Testis (tissue), 3 donors: Measurements from ENCODE around the gene SHB. TPM values are rescaled to one million over a fixed set of nuclear protein-coding genes. Genes with fewer than 3 reads are reported as not detected.

Experiments
- DNase-seq: peaks from one replicate; pipeline ENCODE4 v3.0.0-alpha.2; 2019
- H3K27ac ChIP-seq, 2 donors: fragments of 200-600 bp; sonication (generic); one replicate each; pipeline ENCODE4 v1.5.1; 2019
- H3K27me3 ChIP-seq: fragments of 200-600 bp; sonication (generic); one replicate; pipeline ENCODE4 v1.5.1; 2019
- H3K36me3 ChIP-seq: fragments of 200-600 bp; sonication (generic); one replicate; pipeline ENCODE4 v1.5.1; 2017; ENCODE audit warnings: low read depth; ENCODE audit errors: missing control alignments
- H3K4me1 ChIP-seq: fragments of 200-600 bp; sonication (generic); one replicate; pipeline ENCODE4 v1.5.1; 2019
- H3K4me3 ChIP-seq, 2 donors: fragments of 200-600 bp; sonication (generic); one replicate each; pipeline ENCODE4 v1.5.1; 2017 to 2019
- H3K9me3 ChIP-seq: fragments of 200-600 bp; sonication (generic); one replicate; pipeline ENCODE4 v1.5.1; 2017
- POLR2A ChIP-seq: fragments of 450-650 bp; IDR thresholded peaks from one replicate; pipeline ENCODE4 v1.6.1; 2017; ENCODE audit warnings: antibody characterized with exemption, mild to moderate bottlenecking, moderate library complexity
- WGBS, 2 donors: methylation state at CpG; one replicate each; pipeline ENCODE4 v1.1.5; 2018; 5-methylcytosine and 5-hydroxymethylcytosine counted together
- intact Hi-C: fragments of 100-400 bp; cut with DNase I; formaldehyde crosslinking; loops from one replicate; pipeline ENCODE4 v1.15.1; 2023; ENCODE audit warnings: low total_unique reads
- polyA plus RNA-seq: library from polyadenylated mRNA; stranded (reverse); fragments of 350-450 nt; fragmentation: Illumina TruSeq; extraction: RNeasy Lipid Tissue Mini Kit (QIAGEN cat#74804); gene quantifications from one replicate; pipeline ENCODE4 v1.2.3, GENCODE V29; 2014; ENCODE audit warnings: low read depth, low replicate concordance; ENCODE audit not compliant: insufficient read depth
- total RNA-seq, 2 donors: library from RNA; depleted of rRNA; stranded (reverse); fragments of >200 nt; gene quantifications; one replicate each; pipeline ENCODE4 v1.2.3, GENCODE V29; 2016
- TF ChIP-seq, protein P1 (sequence below), 3 experiments: fragments of 450-650 bp in 2 of 3; fragments of 200-600 bp in 1 of 3; sonication (generic) in 1 of 3; IDR thresholded peaks; one replicate each; pipeline ENCODE4 v1.5.1; 2016 to 2019; ENCODE audit warnings: antibody characterized with exemption in 3 of 3, mild to moderate bottlenecking in 2 of 3, moderate library complexity in 1 of 3

SHB gene
- total and polyA plus RNA-seq, 3 donors from 2014 or later = 8.6 to 22.3 (median 21.2) TPM

GRCh38 chr9:37987467-37987981 is 81.5 kb downstream of the SHB start:
- no peak for DNase-seq
- Histone ChIP-seq H3K4me3 (no peak overlapping the region), H3K4me1 (no peaks in the 10 kb centered on the region), H3K27me3 (no peaks in the 10 kb centered on the region), H3K27ac (no peak overlapping the region), H3K36me3 (no peaks in the 10 kb centered on the region), H3K9me3 (no peaks in the 10 kb centered on the region)
- 77 to 89% methylated on average over 4 to 7 of the region's 7 CpGs for WGBS, 2 donors
- intact Hi-C loops = no loop called here
- no peak for TF ChIP-seq POLR2A
- TF ChIP-seq, protein P1, sequence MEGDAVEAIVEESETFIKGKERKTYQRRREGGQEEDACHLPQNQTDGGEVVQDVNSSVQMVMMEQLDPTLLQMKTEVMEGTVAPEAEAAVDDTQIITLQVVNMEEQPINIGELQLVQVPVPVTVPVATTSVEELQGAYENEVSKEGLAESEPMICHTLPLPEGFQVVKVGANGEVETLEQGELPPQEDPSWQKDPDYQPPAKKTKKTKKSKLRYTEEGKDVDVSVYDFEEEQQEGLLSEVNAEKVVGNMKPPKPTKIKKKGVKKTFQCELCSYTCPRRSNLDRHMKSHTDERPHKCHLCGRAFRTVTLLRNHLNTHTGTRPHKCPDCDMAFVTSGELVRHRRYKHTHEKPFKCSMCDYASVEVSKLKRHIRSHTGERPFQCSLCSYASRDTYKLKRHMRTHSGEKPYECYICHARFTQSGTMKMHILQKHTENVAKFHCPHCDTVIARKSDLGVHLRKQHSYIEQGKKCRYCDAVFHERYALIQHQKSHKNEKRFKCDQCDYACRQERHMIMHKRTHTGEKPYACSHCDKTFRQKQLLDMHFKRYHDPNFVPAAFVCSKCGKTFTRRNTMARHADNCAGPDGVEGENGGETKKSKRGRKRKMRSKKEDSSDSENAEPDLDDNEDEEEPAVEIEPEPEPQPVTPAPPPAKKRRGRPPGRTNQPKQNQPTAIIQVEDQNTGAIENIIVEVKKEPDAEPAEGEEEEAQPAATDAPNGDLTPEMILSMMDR (IDR thresholded peaks at IDR 0.05) = no peak

GRCh38 chr9:37986771-37987258 is 82.2 kb downstream of the SHB start:
- WGBS, 2 donors = 94 to 99% methylated on average over 6 to 15 of the region's 15 CpGs
- DNase-seq = no peak
- no peak overlapping the region for H3K27ac ChIP-seq
- intact Hi-C loops = no loop called here
- no peaks in the 10 kb centered on the region for H3K27me3 ChIP-seq
- TF ChIP-seq, protein P1 (IDR thresholded peaks at IDR 0.05) = no peak
- TF ChIP-seq POLR2A = no peak
- no peak overlapping the region for H3K4me3 ChIP-seq
- no peaks in the 10 kb centered on the region for H3K9me3 ChIP-seq
- H3K36me3 ChIP-seq = no peaks in the 10 kb centered on the region
- H3K4me1 ChIP-seq = no peaks in the 10 kb centered on the region

DNA sequence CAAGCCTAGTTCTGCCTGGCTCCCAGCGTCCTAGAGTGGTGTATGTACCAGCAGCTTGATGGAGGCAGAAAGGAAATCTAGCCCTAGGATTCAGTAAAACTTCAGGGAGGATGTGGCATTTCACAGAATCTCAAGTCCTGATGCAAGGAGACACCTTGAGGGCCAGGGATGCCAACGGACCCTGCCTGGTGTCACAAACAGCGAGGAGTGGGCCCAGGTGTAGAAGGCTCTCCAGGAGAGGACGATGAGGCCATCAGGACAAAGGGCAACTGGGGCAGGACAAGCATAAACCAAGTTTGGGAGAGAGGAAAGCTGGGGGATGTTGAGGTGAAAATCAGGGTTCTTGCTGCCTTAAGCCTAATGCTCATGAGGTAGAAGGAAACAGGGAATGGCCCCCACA is 83.0 kb downstream of the SHB start:
- H3K36me3 ChIP-seq = no peaks in the 10 kb centered on the region
- DNase-seq = no peak
- no peaks in the 10 kb centered on the region for H3K4me1 ChIP-seq
- no peak overlapping the region for H3K4me3 ChIP-seq
- no peaks in the 10 kb centered on the region for H3K9me3 ChIP-seq
- TF ChIP-seq POLR2A = no peak
- TF ChIP-seq, protein P1 (IDR thresholded peaks at IDR 0.05) = no peak
- H3K27me3 ChIP-seq = no peaks in the 10 kb centered on the region
- 92 to 99% methylated on average over 4 of the region's 4 CpGs for WGBS, 2 donors
- intact Hi-C loops = no loop called here
- H3K27ac ChIP-seq = no peak overlapping the region

DNA sequence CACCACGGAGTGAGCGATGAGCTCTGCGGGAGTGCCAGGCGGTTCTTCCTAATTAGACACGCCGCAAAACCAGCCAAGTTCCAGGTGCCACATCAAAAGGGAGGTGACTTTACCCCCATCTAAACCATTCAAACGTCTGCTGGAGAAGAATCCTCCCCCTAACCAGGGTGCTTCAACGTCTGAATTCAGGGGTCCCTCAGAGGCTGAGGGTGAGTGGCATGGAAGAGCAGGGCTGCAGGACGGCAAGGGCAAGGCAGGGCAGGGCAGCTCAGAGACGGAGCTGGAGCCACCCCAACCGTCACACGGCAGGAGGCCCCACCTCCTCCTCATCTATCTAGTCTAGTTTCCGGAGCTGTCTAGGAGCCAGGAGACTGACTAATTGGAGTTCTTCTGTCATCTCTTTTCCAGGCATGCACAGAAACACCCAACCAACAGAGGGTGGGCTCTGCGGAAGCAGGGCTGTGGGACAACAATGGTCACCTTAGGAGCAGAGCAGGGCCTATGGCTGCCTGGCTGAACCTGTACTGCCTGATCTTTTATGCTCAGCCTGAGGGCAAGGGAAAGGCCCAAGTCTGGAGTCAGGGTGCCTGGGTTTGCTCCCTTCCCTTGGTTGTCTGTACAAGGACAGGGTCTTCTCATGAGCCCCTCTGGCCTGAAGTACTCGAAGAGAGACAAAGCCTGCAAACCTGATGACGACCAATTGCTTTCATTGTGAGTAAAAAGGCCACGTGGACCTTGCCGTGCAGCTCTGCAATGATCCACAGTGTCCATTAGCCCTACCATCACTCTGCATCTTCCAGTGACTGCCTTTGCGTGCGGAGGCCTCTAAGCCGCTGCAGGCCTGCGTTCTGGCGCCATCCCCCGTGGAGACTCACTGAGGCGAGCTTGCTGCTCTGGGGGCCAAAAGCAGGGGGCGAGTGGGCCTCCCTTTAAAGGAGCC is 84.1 kb downstream of the SHB start:
- Histone ChIP-seq H3K27me3 (no peaks in the 10 kb centered on the region), H3K4me1 (no peaks in the 10 kb centered on the region), H3K27ac (no peak overlapping the region), H3K36me3 (no peaks in the 10 kb centered on the region), H3K9me3 (no peaks in the 10 kb centered on the region), H3K4me3 (no peak overlapping the region)
- TF ChIP-seq, protein P1 (IDR thresholded peaks at IDR 0.05) = no peak
- no peak for TF ChIP-seq POLR2A
- WGBS, 2 donors = 65 to 67% methylated on average over 17 to 26 of the region's 26 CpGs
- intact Hi-C loops = no loop called here
- DNase-seq = no peak
